HL-60 (cell line): ENCODE data around the gene UBXN7.

ENCODE experiments used
- CTCF ChIP-seq: IDR thresholded peaks from one replicate; pipeline ENCODE4 v1.5.1; 2011; ENCODE audit warnings: low read length, control low read depth, inconsistent platforms; ENCODE audit not compliant: insufficient read depth
- GABPA ChIP-seq: IDR thresholded peaks from 2 replicates; pipeline ENCODE4 v1.6.1; 2012; ENCODE audit warnings: low read depth
- POLR2AphosphoS5 ChIP-seq: IDR thresholded peaks from 2 replicates; pipeline ENCODE4 v1.6.1; 2012; ENCODE audit warnings: low read depth
- REST ChIP-seq: IDR thresholded peaks from 2 replicates; pipeline ENCODE4 v1.6.1; 2012; ENCODE audit warnings: low read depth; ENCODE audit not compliant: insufficient replicate concordance

- TF ChIP-seq CTCF (no peak), POLR2AphosphoS5 (no peak), REST (no peak), GABPA (no peak)
Observed at GRCh38 chr3:196440041-196440537, 7.9 kb upstream of the UBXN7 start.
